ENCODE data around the gene OGFR.

DNA sequence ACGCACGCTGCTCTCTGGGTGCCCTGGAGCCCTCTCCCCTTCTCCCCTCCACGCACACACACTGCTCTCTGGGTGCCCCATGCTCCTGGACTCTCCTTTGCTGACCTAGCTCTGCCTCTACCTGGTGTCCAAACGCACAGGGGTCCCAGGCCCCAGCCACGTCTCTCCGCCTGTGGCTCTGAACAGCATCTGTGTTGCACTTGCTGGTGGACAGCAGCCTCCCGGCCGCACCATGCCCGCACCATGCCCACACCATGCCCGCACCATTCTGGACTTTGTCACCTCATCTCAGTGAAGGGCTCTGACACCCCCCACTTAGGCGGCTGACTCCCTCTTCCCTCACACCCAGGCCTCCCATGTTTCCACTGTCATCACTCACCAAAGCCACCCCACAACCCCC, 35.2 kb downstream of the OGFR start:
- TF ChIP-seq, protein P1, sequence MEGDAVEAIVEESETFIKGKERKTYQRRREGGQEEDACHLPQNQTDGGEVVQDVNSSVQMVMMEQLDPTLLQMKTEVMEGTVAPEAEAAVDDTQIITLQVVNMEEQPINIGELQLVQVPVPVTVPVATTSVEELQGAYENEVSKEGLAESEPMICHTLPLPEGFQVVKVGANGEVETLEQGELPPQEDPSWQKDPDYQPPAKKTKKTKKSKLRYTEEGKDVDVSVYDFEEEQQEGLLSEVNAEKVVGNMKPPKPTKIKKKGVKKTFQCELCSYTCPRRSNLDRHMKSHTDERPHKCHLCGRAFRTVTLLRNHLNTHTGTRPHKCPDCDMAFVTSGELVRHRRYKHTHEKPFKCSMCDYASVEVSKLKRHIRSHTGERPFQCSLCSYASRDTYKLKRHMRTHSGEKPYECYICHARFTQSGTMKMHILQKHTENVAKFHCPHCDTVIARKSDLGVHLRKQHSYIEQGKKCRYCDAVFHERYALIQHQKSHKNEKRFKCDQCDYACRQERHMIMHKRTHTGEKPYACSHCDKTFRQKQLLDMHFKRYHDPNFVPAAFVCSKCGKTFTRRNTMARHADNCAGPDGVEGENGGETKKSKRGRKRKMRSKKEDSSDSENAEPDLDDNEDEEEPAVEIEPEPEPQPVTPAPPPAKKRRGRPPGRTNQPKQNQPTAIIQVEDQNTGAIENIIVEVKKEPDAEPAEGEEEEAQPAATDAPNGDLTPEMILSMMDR (IDR thresholded peaks at IDR 0.05), result no peak
- no peak for TF ChIP-seq POLR2A (IDR thresholded peaks at IDR 0.05)

All from Peyer's patch (tissue), 4 donors.